ENCODE data around the gene FBXW4.

The FBXW4 gene

GRCh38 chr10:101561068-101561915 lies 133.7 kb downstream of the FBXW4 start:
- Mint-ChIP-seq H3K36me3 (ENCODE audit: insufficient read depth) (peaks cover 10% of the 10 kb centered on the region), H3K9me3 (no peaks in the 10 kb centered on the region), H3K27me3 (peaks cover 36% of the 10 kb centered on the region), H3K27ac (ENCODE audit: low read depth) (peak overlapping the region; percentile 22), H3K4me3 (no peak overlapping the region), H3K4me1 (peaks cover 26% of the 10 kb centered on the region)
- ATAC-seq (replicated peaks; ENCODE audit: extremely low read depth, poor library complexity, severe bottlenecking) = no peak
- no peak for DNase-seq (ENCODE audit: low spot score in 2 of 2)

Measured in central memory CD8-positive, alpha-beta T cell (primary cell).